NCI-H1105 (cell line): Measurements from ENCODE around the gene LRRTM4.
A peak's percentile ranks its signal among the peaks of the same experiment; 100 is the strongest.

ENCODE experiments used
- DNase-seq: peaks from one replicate; lab custom pipeline; 2025; lab: John Stamatoyannopoulos, UW

Gene LRRTM4

GRCh38 chr2:76985387-76986136 is 536.6 kb downstream of the LRRTM4 start:
- DNase-seq: no peak

GRCh38 chr2:76984359-76984758 is 537.8 kb downstream of the LRRTM4 start:
- DNase-seq: no peak

DNA sequence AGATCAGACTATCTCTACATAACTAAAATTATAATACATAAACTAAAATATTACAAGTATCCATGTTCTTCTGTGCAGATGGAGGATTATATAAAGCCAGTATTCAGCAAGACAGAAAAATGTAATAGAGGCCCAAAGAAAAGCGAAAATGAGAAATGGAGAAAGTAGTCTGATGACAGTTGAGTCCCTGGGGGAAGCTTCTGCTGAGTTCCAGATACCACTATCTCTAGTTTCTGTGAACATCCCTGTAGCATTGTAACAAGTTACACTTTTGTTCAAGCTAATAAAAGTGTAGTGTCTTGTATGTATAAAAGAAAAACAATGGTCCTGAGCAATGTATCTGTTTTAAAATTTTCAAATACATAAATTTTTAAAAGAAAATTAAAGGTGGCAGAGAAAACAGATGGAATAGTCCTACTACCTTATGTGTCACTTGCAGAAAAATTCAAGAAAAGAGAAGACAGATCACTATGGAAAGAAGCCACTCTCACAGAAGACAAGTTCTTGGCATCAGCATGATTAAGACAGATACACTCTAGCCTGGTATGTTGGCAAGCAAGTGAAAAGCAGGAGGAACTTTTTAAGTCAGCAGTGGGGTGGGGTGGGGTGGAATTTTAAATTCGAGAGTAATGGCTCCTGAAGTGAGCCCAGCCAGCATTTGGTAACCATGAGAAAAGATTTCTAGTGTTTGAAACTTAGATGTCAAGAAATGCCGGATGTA is 541.9 kb downstream of the LRRTM4 start:
- no peak for DNase-seq

- DNase-seq: no peak
Observed at GRCh38 chr2:76977846-76978727, 544.1 kb downstream of the LRRTM4 start.

- no peak for DNase-seq
Observed at GRCh38 chr2:76975752-76976151, 546.4 kb downstream of the LRRTM4 start.

DNA sequence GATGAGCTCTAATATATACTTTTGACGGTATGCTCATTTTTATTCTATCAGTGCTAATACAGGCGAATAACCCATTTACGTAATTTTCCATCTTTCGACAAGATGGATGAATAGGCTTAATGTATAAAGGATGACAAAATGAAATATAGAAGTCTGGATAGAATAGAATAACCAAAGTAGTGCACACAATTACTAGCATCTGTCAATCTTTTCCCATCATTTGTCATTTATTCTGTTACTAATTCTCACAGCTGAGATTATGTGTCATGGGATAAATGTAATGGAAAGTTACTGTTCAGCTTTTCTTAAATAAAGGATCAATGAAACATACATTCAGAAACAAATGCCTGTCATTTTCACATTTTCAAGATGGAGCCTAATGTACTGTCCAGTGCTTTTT is 548.6 kb downstream of the LRRTM4 start:
- DNase-seq: no peak

- no peak for DNase-seq
Observed at GRCh38 chr2:76965772-76966171, 556.4 kb downstream of the LRRTM4 start.

GRCh38 chr2:76958749-76959148 is 563.4 kb downstream of the LRRTM4 start:
- no peak for DNase-seq

DNA sequence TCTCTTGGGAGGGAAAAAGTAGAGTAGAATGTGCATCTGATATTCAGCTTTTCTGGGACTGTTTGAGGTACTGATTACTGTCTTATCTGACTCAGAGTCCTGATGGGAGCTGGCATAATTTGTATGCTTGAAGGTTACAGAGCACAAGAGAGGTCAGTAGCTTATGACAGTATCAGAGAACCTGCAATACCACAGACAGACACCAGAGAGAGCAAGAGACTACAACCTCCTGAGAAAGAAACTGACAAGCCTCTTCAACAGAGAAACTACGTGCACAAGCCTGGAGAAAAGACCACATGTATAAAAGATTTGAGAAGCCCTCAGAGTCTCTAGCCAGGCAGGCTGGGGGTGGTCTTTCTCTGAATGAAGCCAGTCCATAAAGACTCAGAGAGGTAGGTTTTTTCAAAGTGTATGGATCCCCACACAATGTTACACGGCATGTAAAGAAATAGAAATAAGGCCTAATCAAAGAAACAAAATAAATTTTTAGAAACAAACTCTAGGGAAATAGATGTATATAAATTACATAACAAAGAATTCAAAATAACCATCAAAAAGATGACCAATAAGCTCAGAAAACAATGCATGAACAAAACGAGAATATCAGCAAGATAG is 568.3 kb downstream of the LRRTM4 start:
- DNase-seq: peak; percentile 25

DNA sequence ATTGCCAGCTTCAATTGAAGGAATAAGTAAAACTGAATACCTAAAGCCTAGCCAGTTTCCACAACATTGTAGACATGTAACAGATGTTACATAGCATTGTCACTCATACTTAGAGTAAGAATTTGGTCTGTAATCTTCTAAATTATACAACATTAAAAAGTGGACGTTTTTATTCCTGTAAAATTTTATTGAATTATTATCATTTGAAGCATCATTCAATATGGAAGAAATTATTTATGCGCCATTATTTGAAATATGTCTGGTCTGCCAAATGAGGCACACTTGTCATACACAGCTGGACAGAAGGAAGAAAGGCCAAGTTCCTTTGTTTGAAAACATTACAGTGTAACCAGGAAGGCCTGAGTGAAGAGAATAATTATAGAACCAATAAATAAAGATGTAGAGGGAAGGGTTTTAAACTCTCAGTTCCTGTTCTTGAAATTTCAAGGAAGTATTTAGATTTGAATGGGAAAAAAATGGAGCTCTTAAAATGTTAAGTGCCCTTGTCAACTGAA is 575.5 kb downstream of the LRRTM4 start:
- DNase-seq: no peak

DNA sequence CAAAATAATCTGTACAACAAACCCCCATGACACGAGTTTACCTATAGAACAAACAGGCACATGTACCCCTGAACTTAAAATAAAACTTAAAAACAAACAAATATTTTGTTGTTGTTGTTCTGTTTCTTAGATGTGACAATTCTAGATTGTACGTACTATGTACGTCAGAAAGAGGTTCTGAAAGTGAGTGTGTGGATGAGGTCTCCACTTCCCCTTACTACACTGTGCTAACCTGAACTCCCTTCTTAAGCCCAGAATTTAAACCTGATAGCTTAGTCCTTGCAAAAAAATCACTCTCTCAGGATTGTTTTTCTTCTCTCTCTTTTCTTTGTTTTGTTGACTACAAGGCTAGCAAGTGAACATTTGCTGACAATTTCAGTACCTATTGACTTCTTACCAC is 581.6 kb downstream of the LRRTM4 start:
- no peak for DNase-seq

DNA sequence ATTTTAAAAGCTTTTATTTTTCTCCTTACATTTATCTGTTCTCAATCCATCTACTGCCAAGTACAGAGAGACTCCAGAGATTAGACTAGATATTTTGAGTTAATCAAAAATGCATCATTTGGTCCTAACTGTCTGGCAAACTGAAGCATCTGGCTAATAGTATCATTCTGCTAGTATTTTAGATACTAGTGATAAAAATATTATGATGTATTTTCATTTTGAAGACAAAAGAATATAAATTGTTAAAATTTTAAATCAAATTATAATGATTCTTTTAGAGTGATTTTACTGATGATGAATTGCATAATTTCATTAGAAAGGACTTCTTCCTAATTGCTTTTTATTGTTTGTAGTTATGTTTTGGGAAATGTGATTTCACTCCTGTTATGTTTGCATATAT is 584.0 kb downstream of the LRRTM4 start:
- no peak for DNase-seq

- no peak for DNase-seq
Observed at GRCh38 chr2:76932550-76932949, 589.6 kb downstream of the LRRTM4 start.

GRCh38 chr2:76930056-76930744 is 592.0 kb downstream of the LRRTM4 start:
- no peak for DNase-seq

- no peak for DNase-seq
Observed at GRCh38 chr2:76928026-76928425, 594.1 kb downstream of the LRRTM4 start.

DNA sequence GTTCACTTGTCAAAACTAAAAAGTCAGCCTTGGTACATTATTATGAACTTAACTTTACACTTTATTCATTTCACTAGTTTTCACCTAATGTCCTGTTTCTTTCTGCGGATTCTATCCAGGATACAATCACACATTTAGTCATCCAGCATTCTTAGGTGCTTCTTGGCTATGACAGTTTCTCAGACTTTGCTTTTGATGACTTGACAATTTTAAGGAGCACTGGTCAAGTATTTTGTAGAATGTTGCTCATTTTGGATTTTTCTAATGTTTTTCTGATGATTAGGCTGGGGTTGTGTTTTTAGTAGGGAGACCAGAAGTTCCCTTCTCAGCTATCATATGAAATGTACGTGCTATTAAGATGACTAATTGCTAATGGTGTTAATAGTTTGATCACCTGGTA is 601.2 kb downstream of the LRRTM4 start:
- no peak for DNase-seq

GRCh38 chr2:76895469-76895868 is 626.7 kb downstream of the LRRTM4 start:
- no peak for DNase-seq

- DNase-seq: no peak
Observed at GRCh38 chr2:76870581-76870980, 651.6 kb downstream of the LRRTM4 start.

GRCh38 chr2:76870011-76870410 is 652.2 kb downstream of the LRRTM4 start:
- no peak for DNase-seq

GRCh38 chr2:76867854-76868253 is 654.3 kb downstream of the LRRTM4 start:
- no peak for DNase-seq

- no peak for DNase-seq
Observed at GRCh38 chr2:76866464-76866863, 655.7 kb downstream of the LRRTM4 start.
